ENCODE data around the gene PRSS48.
A peak's percentile ranks its signal among the peaks of the same experiment; 100 is the strongest.
"Not testable (repeated sequence)": the region's sequence is repeated elsewhere in the genome, so short reads cannot be mapped to it uniquely, and the experiment has no call there.

The PRSS48 gene

GRCh38 chr4:151276787-151277562, at the start of gene PRSS48:
PRSS48 (plus strand) TSS chr4:151277161; CDS start chr4:151277173, 12 bp downstream.
- DNase-seq = peak; percentile 11

- no peak for DNase-seq
Observed at GRCh38 chr4:151227172-151227571, 49.8 kb upstream of the PRSS48 start.

- no peak for DNase-seq
Observed at GRCh38 chr4:151227731-151228130, 49.2 kb upstream of the PRSS48 start.

- no peak for DNase-seq
Observed at GRCh38 chr4:151228189-151229119, 48.5 kb upstream of the PRSS48 start.

- no peak for DNase-seq
Observed at GRCh38 chr4:151231915-151232595, 44.9 kb upstream of the PRSS48 start.

- no peak for DNase-seq
Observed at GRCh38 chr4:151233600-151233999, 43.4 kb upstream of the PRSS48 start.

- DNase-seq = not testable (repeated sequence)
Observed at GRCh38 chr4:151235373-151235772, 41.6 kb upstream of the PRSS48 start.

GRCh38 chr4:151236036-151236435, 40.9 kb upstream of the PRSS48 start:
- no peak for DNase-seq

- no peak for DNase-seq
Observed at GRCh38 chr4:151238477-151238876, 38.5 kb upstream of the PRSS48 start.

- DNase-seq = no peak
Observed at GRCh38 chr4:151239608-151240007, 37.4 kb upstream of the PRSS48 start.

GRCh38 chr4:151242305-151242704, 34.7 kb upstream of the PRSS48 start:
- no peak for DNase-seq

GRCh38 chr4:151246742-151247141, 30.2 kb upstream of the PRSS48 start:
- DNase-seq = no peak

GRCh38 chr4:151247395-151247794, 29.6 kb upstream of the PRSS48 start:
- DNase-seq = no peak

GRCh38 chr4:151248519-151248918, 28.4 kb upstream of the PRSS48 start:
- no peak for DNase-seq

GRCh38 chr4:151250706-151251105, 26.3 kb upstream of the PRSS48 start:
- DNase-seq = no peak

GRCh38 chr4:151251603-151252304, 25.2 kb upstream of the PRSS48 start:
- DNase-seq = no peak

GRCh38 chr4:151255226-151255625, 21.7 kb upstream of the PRSS48 start:
- not testable (repeated sequence) for DNase-seq

- not testable (repeated sequence) for DNase-seq
Observed at GRCh38 chr4:151255680-151256079, 21.3 kb upstream of the PRSS48 start.

- DNase-seq = no peak
Observed at GRCh38 chr4:151256134-151256533, 20.8 kb upstream of the PRSS48 start.

GRCh38 chr4:151257704-151258103, 19.3 kb upstream of the PRSS48 start:
- DNase-seq = no peak

- no peak for DNase-seq
Observed at GRCh38 chr4:151259752-151260151, 17.2 kb upstream of the PRSS48 start.

- no peak for DNase-seq
Observed at GRCh38 chr4:151260526-151260925, 16.4 kb upstream of the PRSS48 start.

- no peak for DNase-seq
Observed at GRCh38 chr4:151263455-151263854, 13.5 kb upstream of the PRSS48 start.

Data from NCI-H1105 (cell line).